Neural progenitor cell (in vitro differentiated cells): ENCODE measurements around the gene ARHGEF25. TPM values are rescaled to one million over a fixed set of nuclear protein-coding genes. Genes with fewer than 3 reads are reported as not detected.

Experiments
- DNase-seq: peaks from one replicate; pipeline ENCODE4 v3.0.0-alpha.2; 2016; ENCODE audit warnings: low spot score
- H2AFZ ChIP-seq: fragments of 200-600 bp; sonication (generic); replicated peaks from 2 replicates; pipeline ENCODE4 v1.6.1; 2016; ENCODE audit warnings: antibody characterized with exemption
- H3F3A ChIP-seq: fragments of 200-600 bp; sonication (generic); 2 replicates; pipeline ENCODE4 v1.6.1; 2016; ENCODE audit warnings: antibody characterized with exemption, low read depth
- H3K27ac ChIP-seq: fragments of 200-600 bp; sonication (generic); 2 replicates; pipeline ENCODE4 v1.5.1; 2016; ENCODE audit warnings: mild to moderate bottlenecking
- H3K27me3 ChIP-seq: fragments of 200-600 bp; sonication (generic); 2 replicates; pipeline ENCODE4 v1.6.1; 2016; ENCODE audit warnings: mild to moderate bottlenecking, moderate library complexity
- H3K36me3 ChIP-seq: fragments of 200-600 bp; sonication (generic); 2 replicates; pipeline ENCODE4 v1.5.1; 2016
- H3K4me1 ChIP-seq: fragments of 200-600 bp; sonication (generic); 2 replicates; pipeline ENCODE4 v1.6.1; 2016; ENCODE audit warnings: mixed run types
- H3K4me2 ChIP-seq: fragments of 200-600 bp; sonication (generic); 2 replicates; pipeline ENCODE4 v1.6.1; 2016
- H3K4me3 ChIP-seq: fragments of 200-600 bp; sonication (generic); 2 replicates; pipeline ENCODE4 v1.5.1; 2016
- H3K79me2 ChIP-seq: fragments of 200-600 bp; sonication (generic); 2 replicates; pipeline ENCODE4 v1.6.1; 2016; ENCODE audit warnings: low read depth
- H3K9ac ChIP-seq: fragments of 200-600 bp; sonication (generic); 2 replicates; pipeline ENCODE4 v1.6.1; 2016
- H3K9me3 ChIP-seq: fragments of 200-600 bp; sonication (generic); 2 replicates; pipeline ENCODE4 v1.5.1; 2016; ENCODE audit warnings: low read depth
- H4K20me1 ChIP-seq: fragments of 200-600 bp; sonication (generic); 2 replicates; pipeline ENCODE4 v1.6.1; 2016; ENCODE audit warnings: low read depth
- H3K27ac Mint-ChIP-seq: 3 replicates; pipeline ENCODE4 v1.8.0; 2021; ENCODE audit warnings: mixed read lengths
- H3K27me3 Mint-ChIP-seq: 2 replicates; pipeline ENCODE4 v1.8.0; 2022; ENCODE audit warnings: low read depth, mild to moderate bottlenecking, inconsistent platforms, moderate library complexity, mixed read lengths; ENCODE audit not compliant: insufficient read depth
- H3K36me3 Mint-ChIP-seq: 3 replicates; pipeline ENCODE4 v1.8.0; 2021; ENCODE audit warnings: mixed read lengths
- H3K4me1 Mint-ChIP-seq: 3 replicates; pipeline ENCODE4 v1.8.0; 2021; ENCODE audit warnings: mixed read lengths
- H3K4me3 Mint-ChIP-seq: 3 replicates; pipeline ENCODE4 v1.8.0; 2021; ENCODE audit warnings: mild to moderate bottlenecking, moderate library complexity, mixed read lengths
- H3K9me3 Mint-ChIP-seq: 3 replicates; pipeline ENCODE4 v1.8.0; 2020; ENCODE audit warnings: mixed read lengths
- CTCF ChIP-seq: fragments of 200-600 bp; sonication (generic); IDR thresholded peaks from 2 replicates; pipeline ENCODE4 v1.5.1; 2017; ENCODE audit warnings: antibody characterized with exemption, mild to moderate bottlenecking
- EZH2 ChIP-seq: fragments of 200-600 bp; sonication (generic); IDR thresholded peaks from 2 replicates; pipeline ENCODE4 v1.6.1; 2017; ENCODE audit warnings: antibody characterized with exemption, mild to moderate bottlenecking, moderate library complexity
- EZH2phosphoT487 ChIP-seq: fragments of 200-600 bp; sonication (generic); IDR thresholded peaks from 2 replicates; pipeline ENCODE4 v1.6.1; 2017; ENCODE audit warnings: antibody characterized with exemption
- total RNA-seq: library from RNA; depleted of rRNA; stranded (reverse); fragments of >200 nt; gene quantifications from 2 replicates; pipeline ENCODE4 v1.2.3, GENCODE V29; 2015; ENCODE audit warnings: low replicate concordance

ARHGEF25 gene
- 17.3 and 27.3 TPM in 2 replicates for total RNA-seq

GRCh38 chr12:57611108-57611826, at the start of gene ARHGEF25:
Gene ARHGEF25 (plus strand): TSS chr12:57611435. CDS start chr12:57611895, 460 bp downstream.
- Mint-ChIP-seq H3K27me3 (peaks cover 11% of the 10 kb centered on the region), H3K4me3 (peak within 1 kb of the TSS; percentile 92), H3K4me1 (peaks cover 26% of the 10 kb centered on the region), H3K9me3 (no peaks in the 10 kb centered on the region), H3K27ac (peak within 1 kb of the TSS; percentile 76), H3K36me3 (peaks cover 24% of the 10 kb centered on the region)
- H3K36me3 ChIP-seq = no peaks in the 10 kb centered on the region
- H3K79me2 ChIP-seq = peaks cover under 1% of the 10 kb centered on the region
- H3K4me3 ChIP-seq = peak within 1 kb of the TSS; percentile 60
- peak within 1 kb of the TSS; percentile 62 for H2AFZ ChIP-seq
- peaks cover 36% of the 10 kb centered on the region for H3K27me3 ChIP-seq
- H4K20me1 ChIP-seq = peaks cover 9% of the 10 kb centered on the region
- no peak within 1 kb of the TSS for H3K27ac ChIP-seq
- peak; percentile 87 for DNase-seq
- TF ChIP-seq EZH2phosphoT487 (no peak), CTCF (peak; percentile 2)
- no peak within 1 kb of the TSS for H3K9ac ChIP-seq
- peaks cover 30% of the 10 kb centered on the region for H3F3A ChIP-seq
- no peaks in the 10 kb centered on the region for H3K9me3 ChIP-seq
- peak within 1 kb of the TSS; percentile 89 for H3K4me2 ChIP-seq
- H3K4me1 ChIP-seq = peaks cover 11% of the 10 kb centered on the region

- Mint-ChIP-seq H3K4me1 (no peaks in the 10 kb centered on the region), H3K4me3 (no peak overlapping the region), H3K9me3 (no peaks in the 10 kb centered on the region), H3K27me3 (peaks cover 7% of the 10 kb centered on the region), H3K27ac (no peak overlapping the region), H3K36me3 (peaks cover 10% of the 10 kb centered on the region)
- H3K27ac ChIP-seq = no peak overlapping the region
- TF ChIP-seq EZH2 (no peak), EZH2phosphoT487 (no peak), CTCF (no peak)
- H3K9me3 ChIP-seq = no peaks in the 10 kb centered on the region
- H4K20me1 ChIP-seq = no peaks in the 10 kb centered on the region
- H3K9ac ChIP-seq = no peak overlapping the region
- H3K4me1 ChIP-seq = no peaks in the 10 kb centered on the region
- H2AFZ ChIP-seq = no peak overlapping the region
- DNase-seq = no peak
- no peaks in the 10 kb centered on the region for H3F3A ChIP-seq
- H3K79me2 ChIP-seq = peaks cover 16% of the 10 kb centered on the region
- no peak overlapping the region for H3K4me2 ChIP-seq
- no peaks in the 10 kb centered on the region for H3K27me3 ChIP-seq
- no peak overlapping the region for H3K4me3 ChIP-seq
- H3K36me3 ChIP-seq = no peaks in the 10 kb centered on the region
These were observed 47.9 kb upstream of the ARHGEF25 start for GRCh38 chr12:57563358-57563757.

GRCh38 chr12:57564178-57564740, 47.0 kb upstream of the ARHGEF25 start:
- DNase-seq = no peak
- no peak for TF ChIP-seq CTCF
- TF ChIP-seq EZH2 = no peak
- no peak for TF ChIP-seq EZH2phosphoT487
- Histone ChIP-seq H3F3A (no peaks in the 10 kb centered on the region), H2AFZ (no peak overlapping the region), H3K79me2 (peaks cover 12% of the 10 kb centered on the region), H3K4me2 (no peak overlapping the region), H3K27ac (no peak overlapping the region), H3K9ac (no peak overlapping the region), H3K4me1 (no peaks in the 10 kb centered on the region), H4K20me1 (no peaks in the 10 kb centered on the region), H3K9me3 (no peaks in the 10 kb centered on the region), H3K36me3 (no peaks in the 10 kb centered on the region), H3K4me3 (no peak overlapping the region), H3K27me3 (no peaks in the 10 kb centered on the region)
- Mint-ChIP-seq H3K9me3 (no peaks in the 10 kb centered on the region), H3K27ac (no peak overlapping the region), H3K27me3 (peaks cover 7% of the 10 kb centered on the region), H3K4me1 (no peaks in the 10 kb centered on the region), H3K4me3 (no peak overlapping the region), H3K36me3 (peaks cover 10% of the 10 kb centered on the region)
